SK-N-DZ (cell line): ENCODE measurements around the gene RNU1-4.

Experiments
- small RNA-seq, 2 experiments: library from RNA; depleted of rRNA; stranded (forward); fragments of <200 nt; gene quantifications; one replicate each; pipeline ENCODE3, GENCODE V24; 2014

The RNU1-4 gene

Small RNA genes within 50 kb of the gene (small RNA-seq; reads per million reads assigned to genes)
- 0 reads per million in 2 experiments for gene RNU1-4
